Neuronal stem cell (in vitro differentiated cells): ENCODE data around the gene KLK14.

Experiments used
- DNase-seq: peaks from one replicate; pipeline ENCODE4 v3.0.0-alpha.2; 2013; ENCODE audit warnings: low spot score
- H2AFZ ChIP-seq: one replicate; pipeline ENCODE4 v1.6.1; 2013; ENCODE audit warnings: mild to moderate bottlenecking, low read length, inconsistent platforms
- H2AK5ac ChIP-seq: 2 replicates; pipeline ENCODE4 v1.6.1; 2013; ENCODE audit warnings: low read depth, mild to moderate bottlenecking, inconsistent platforms, low read length, moderate library complexity, mixed read lengths
- H2BK120ac ChIP-seq: 2 replicates; pipeline ENCODE4 v1.6.1; 2013; ENCODE audit warnings: low read depth, mild to moderate bottlenecking, inconsistent platforms, low read length, moderate library complexity, mixed read lengths
- H2BK12ac ChIP-seq: one replicate; pipeline ENCODE4 v1.6.1; 2013; ENCODE audit warnings: low read length, inconsistent platforms
- H2BK15ac ChIP-seq: 2 replicates; pipeline ENCODE4 v1.6.1; 2013; ENCODE audit warnings: mild to moderate bottlenecking, low read length, inconsistent platforms, mixed read lengths
- H2BK5ac ChIP-seq: one replicate; pipeline ENCODE4 v1.6.1; 2013; ENCODE audit warnings: inconsistent platforms, mild to moderate bottlenecking, low read length, moderate library complexity
- H3K14ac ChIP-seq: one replicate; pipeline ENCODE4 v1.6.1; 2013; ENCODE audit warnings: low read length, inconsistent platforms
- H3K18ac ChIP-seq: 2 replicates; pipeline ENCODE4 v1.6.1; 2013; ENCODE audit warnings: low read length, inconsistent platforms
- H3K23ac ChIP-seq: 2 replicates; pipeline ENCODE4 v1.6.1; 2013; ENCODE audit warnings: low read depth, mild to moderate bottlenecking, mixed read lengths, low read length, inconsistent platforms; ENCODE audit not compliant: poor library complexity
- H3K27ac ChIP-seq: replicated peaks from 3 replicates; pipeline ENCODE4 v1.5.1; 2013; ENCODE audit warnings: low read length, inconsistent platforms
- H3K27me3 ChIP-seq, 3 experiments: 2 replicates each; pipeline ENCODE4 v1.6.1; 2013; ENCODE audit warnings: low read length in 3 of 3, mild to moderate bottlenecking in 2 of 3, inconsistent platforms in 1 of 3, low read depth in 1 of 3, mixed read lengths in 1 of 3, moderate library complexity in 1 of 3; ENCODE audit not compliant: control insufficient read depth in 3 of 3, insufficient read depth in 3 of 3
- H3K36me3 ChIP-seq, 2 donors: replicated peaks in 1 of 2; 2 replicates each; pipeline ENCODE4 v1.6.1; 2013; ENCODE audit warnings: low read length in 2 of 2; ENCODE audit not compliant: control insufficient read depth in 2 of 2, insufficient read depth in 2 of 2
- H3K4ac ChIP-seq: 2 replicates; pipeline ENCODE4 v1.6.1; 2013; ENCODE audit warnings: inconsistent platforms, mild to moderate bottlenecking, low read length, moderate library complexity
- H3K4me1 ChIP-seq, 2 donors: 1 replicate in 1 of 2; 2 replicates in 1 of 2; pipeline ENCODE4 v1.6.1; 2013; ENCODE audit warnings: low read length in 2 of 2, low read depth in 1 of 2; ENCODE audit not compliant: control insufficient read depth in 2 of 2, insufficient read depth in 1 of 2
- H3K4me2 ChIP-seq: one replicate; pipeline ENCODE4 v1.6.1; 2013; ENCODE audit warnings: mild to moderate bottlenecking, low read length, inconsistent platforms; ENCODE audit not compliant: insufficient read depth, poor library complexity, severe bottlenecking
- H3K4me3 ChIP-seq, 2 donors: 2 replicates each; pipeline ENCODE4 v1.5.1; 2013; ENCODE audit warnings: low read length in 2 of 2, mild to moderate bottlenecking in 2 of 2, inconsistent platforms in 1 of 2, moderate library complexity in 1 of 2
- H3K79me1 ChIP-seq: one replicate; pipeline ENCODE4 v1.6.1; 2013; ENCODE audit warnings: low read depth, mild to moderate bottlenecking, inconsistent platforms, low read length, moderate library complexity
- H3K9ac ChIP-seq: one replicate; pipeline ENCODE4 v1.6.1; 2013; ENCODE audit warnings: mild to moderate bottlenecking, low read depth, low read length, inconsistent platforms; ENCODE audit not compliant: poor library complexity
- H3K9me3 ChIP-seq, 2 donors: replicated peaks in 1 of 2; 2 replicates each; pipeline versions ENCODE3 to v1.6.1; 2013; ENCODE audit warnings: low read length in 2 of 2, mild to moderate bottlenecking in 2 of 2, inconsistent platforms in 1 of 2, low read depth in 1 of 2, mixed read lengths in 1 of 2, moderate library complexity in 1 of 2; ENCODE audit not compliant: control insufficient read depth in 2 of 2, insufficient read depth in 1 of 2
- H4K8ac ChIP-seq: one replicate; pipeline ENCODE4 v1.6.1; 2013; ENCODE audit warnings: low read depth, mild to moderate bottlenecking, inconsistent platforms, low read length, moderate library complexity
- H4K91ac ChIP-seq: one replicate; pipeline ENCODE4 v1.6.1; 2013; ENCODE audit warnings: low read length, low read depth, mild to moderate bottlenecking, inconsistent platforms; ENCODE audit not compliant: poor library complexity
- WGBS, 2 donors: extraction: QIAGEN DNeasy Blood & Tissue Kit; methylation state at CpG; one replicate each; pipeline ENCODE4 v1.1.7; 2013; ENCODE audit warnings: missing lambda C conversion rate in 2 of 2, mixed read lengths in 1 of 2; ENCODE audit not compliant: insufficient read length in 2 of 2, insufficient replicate concordance in 1 of 2; ENCODE audit errors: extremely low coverage in 2 of 2; 5-methylcytosine and 5-hydroxymethylcytosine counted together

KLK14 gene

DNA sequence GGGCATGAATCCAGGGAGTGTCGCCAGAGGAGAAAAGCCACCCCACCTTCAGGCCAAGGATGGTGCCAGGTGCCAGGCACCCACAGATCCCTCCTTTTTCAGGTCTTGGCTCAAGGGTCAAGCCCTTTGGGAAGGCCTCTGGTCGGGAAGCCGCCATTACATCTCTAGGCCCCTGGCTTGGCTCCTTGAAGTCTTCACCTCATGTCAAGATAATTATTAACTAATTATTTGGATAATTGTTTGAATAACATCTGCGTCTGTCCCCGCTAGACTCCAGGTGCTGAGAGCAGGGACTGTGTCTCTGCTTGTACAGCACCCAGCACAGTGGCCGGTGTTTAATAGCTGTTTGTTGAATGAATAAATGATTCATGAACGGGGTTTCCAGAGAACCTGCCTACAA, 19.0 kb downstream of the KLK14 start:
- Histone ChIP-seq H3K4me2 (no peak overlapping the region), H3K27ac (no peak overlapping the region), H3K9ac (no peak overlapping the region), H2BK15ac (no peak overlapping the region), H2AK5ac (no peak overlapping the region), H2BK5ac (no peak overlapping the region), H3K23ac (no peak overlapping the region), H3K36me3 (no peaks in the 10 kb centered on the region), H3K27me3 (peaks cover 0 to 32% (median 17%) of the 10 kb centered on the region in 3 experiments), H3K18ac (no peak overlapping the region), H3K14ac (no peak overlapping the region), H3K4me1 (peaks cover 3% of the 10 kb centered on the region in 2 donors), H3K4ac (no peak overlapping the region), H3K9me3 (no peaks in the 10 kb centered on the region), H2AFZ (no peak overlapping the region), H3K4me3 (no peak overlapping the region), H2BK120ac (no peak overlapping the region), H4K91ac (no peak overlapping the region), H2BK12ac (no peak overlapping the region), H3K79me1 (no peaks in the 10 kb centered on the region), H4K8ac (no peak overlapping the region)
- WGBS, 2 donors, result no CpG with 5 or more reads among the region's 7 CpGs
- no peak for DNase-seq

DNA sequence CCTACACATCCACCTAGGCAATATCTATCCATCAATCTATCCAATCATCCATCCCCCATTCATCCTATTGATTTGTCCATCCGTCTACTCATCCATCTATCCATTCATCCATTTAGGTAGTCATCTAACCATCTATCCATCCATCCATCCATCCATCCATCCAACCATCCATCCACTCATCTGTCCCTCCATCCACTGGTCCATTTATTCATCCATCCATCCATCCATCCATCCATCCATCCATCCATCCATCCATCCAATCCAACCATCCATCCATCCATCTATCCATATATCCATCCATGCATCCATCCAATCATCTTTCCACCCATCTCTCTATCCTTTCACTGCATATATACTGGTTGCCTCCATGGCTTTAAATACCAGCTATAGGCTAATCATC, 21.7 kb downstream of the KLK14 start:
- no peak overlapping the region for H3K4ac ChIP-seq
- H3K9ac ChIP-seq, result no peak overlapping the region
- H2BK15ac ChIP-seq, result no peak overlapping the region
- no peak overlapping the region for H3K23ac ChIP-seq
- H2AFZ ChIP-seq, result no peak overlapping the region
- no peak for DNase-seq
- no peak overlapping the region for H4K8ac ChIP-seq
- H3K4me2 ChIP-seq, result no peak overlapping the region
- no peak overlapping the region for H3K4me3 ChIP-seq
- no peak overlapping the region for H4K91ac ChIP-seq
- H2BK12ac ChIP-seq, result no peak overlapping the region
- H3K36me3 ChIP-seq, result no peaks in the 10 kb centered on the region
- H3K9me3 ChIP-seq, result no peaks in the 10 kb centered on the region
- H3K27ac ChIP-seq, result no peak overlapping the region
- H2BK120ac ChIP-seq, result no peak overlapping the region
- H3K79me1 ChIP-seq, result no peaks in the 10 kb centered on the region
- WGBS, 2 donors, result no CpG with 5 or more reads among the region's 1 CpG
- no peak overlapping the region for H2BK5ac ChIP-seq
- no peak overlapping the region for H3K14ac ChIP-seq
- no peak overlapping the region for H2AK5ac ChIP-seq
- peaks cover 3% of the 10 kb centered on the region in 2 donors for H3K4me1 ChIP-seq
- H3K27me3 ChIP-seq, result peaks cover 0 to 18% (median 14%) of the 10 kb centered on the region in 3 experiments
- H3K18ac ChIP-seq, result no peak overlapping the region

DNA sequence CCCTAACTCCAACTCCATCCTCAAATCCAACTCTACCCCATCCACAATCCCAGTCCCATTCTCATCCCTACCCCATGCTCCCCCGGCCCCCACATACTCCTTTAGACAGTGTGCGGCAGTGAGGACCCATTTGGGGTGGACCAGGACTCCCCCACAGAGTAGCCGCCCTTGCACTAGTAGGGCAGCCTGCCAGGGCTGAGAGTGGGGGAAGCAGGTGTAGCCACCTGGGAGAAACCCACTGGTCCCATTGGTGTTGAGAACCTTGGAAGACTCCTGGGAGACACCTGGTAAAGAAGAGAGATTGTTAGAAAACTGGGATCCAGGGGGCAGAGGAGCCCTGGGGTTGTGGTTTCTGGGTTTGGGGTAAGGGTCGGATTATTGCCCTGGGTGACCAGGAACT, 22.4 kb downstream of the KLK14 start:
- no CpG with 5 or more reads among the region's 4 CpGs for WGBS, 2 donors
- H3K23ac ChIP-seq, result no peak overlapping the region

DNA sequence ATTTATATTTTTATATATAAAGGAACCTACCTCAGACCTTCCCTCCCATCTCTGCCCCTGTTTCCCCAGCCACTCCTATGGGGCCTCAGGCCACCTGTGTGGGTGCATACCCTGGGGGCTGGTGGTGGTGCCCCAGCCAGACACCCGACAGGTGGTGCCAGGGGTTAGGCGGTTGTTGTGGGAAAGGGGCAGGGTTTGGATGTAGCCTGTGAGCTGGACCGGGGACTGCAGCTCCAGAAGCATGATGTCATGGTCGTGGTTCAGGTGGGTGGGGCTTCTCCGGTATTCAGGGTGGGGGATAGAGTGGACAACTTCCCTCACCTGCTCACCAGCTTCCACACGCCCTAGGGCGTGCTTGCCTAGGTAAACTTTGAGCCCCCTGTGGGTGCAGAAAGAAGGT, 23.0 kb downstream of the KLK14 start:
- H3K4ac ChIP-seq, result no peak overlapping the region
- no peak overlapping the region for H4K91ac ChIP-seq
- no peak overlapping the region for H2BK12ac ChIP-seq
- no peak overlapping the region for H3K18ac ChIP-seq
- no peaks in the 10 kb centered on the region for H3K36me3 ChIP-seq
- no peak overlapping the region for H4K8ac ChIP-seq
- no peak for DNase-seq
- no peak overlapping the region for H3K4me2 ChIP-seq
- H3K4me1 ChIP-seq, result no peaks in the 10 kb centered on the region
- no peak overlapping the region for H3K14ac ChIP-seq
- no peak overlapping the region for H2AK5ac ChIP-seq
- H3K27me3 ChIP-seq, result peaks cover 0 to 8% (median 5%) of the 10 kb centered on the region in 3 experiments
- H3K79me1 ChIP-seq, result no peaks in the 10 kb centered on the region
- H3K9ac ChIP-seq, result no peak overlapping the region
- H2BK5ac ChIP-seq, result no peak overlapping the region
- no peak overlapping the region for H2BK120ac ChIP-seq
- no peak overlapping the region for H3K4me3 ChIP-seq
- H2BK15ac ChIP-seq, result no peak overlapping the region
- H3K27ac ChIP-seq, result no peak overlapping the region
- H2AFZ ChIP-seq, result no peak overlapping the region
- H3K9me3 ChIP-seq, result no peaks in the 10 kb centered on the region
- H3K23ac ChIP-seq, result no peak overlapping the region
- no CpG with 5 or more reads among the region's 7 CpGs for WGBS, 2 donors

More for the DNA sequence above, 22.4 kb downstream of the KLK14 start:
- Histone ChIP-seq H2AK5ac (no peak overlapping the region), H2BK5ac (no peak overlapping the region), H2BK12ac (no peak overlapping the region), H4K91ac (no peak overlapping the region), H2AFZ (no peak overlapping the region), H3K36me3 (no peaks in the 10 kb centered on the region), H3K4ac (no peak overlapping the region), H3K14ac (no peak overlapping the region), H3K27ac (no peak overlapping the region), H3K18ac (no peak overlapping the region), H3K79me1 (no peaks in the 10 kb centered on the region), H3K9me3 (no peaks in the 10 kb centered on the region), H4K8ac (no peak overlapping the region), H3K27me3 (peaks cover 0 to 12% (median 8%) of the 10 kb centered on the region in 3 experiments), H3K4me3 (no peak overlapping the region), H2BK15ac (no peak overlapping the region), H3K4me1 (peaks cover 3% of the 10 kb centered on the region in 2 donors), H3K9ac (no peak overlapping the region), H3K4me2 (no peak overlapping the region), H2BK120ac (no peak overlapping the region)
- no peak for DNase-seq
